H1 (cell line): Measurements from ENCODE around the gene TNIK. TPM values are rescaled to one million over a fixed set of nuclear protein-coding genes. Genes with fewer than 3 reads are reported as not detected.

Experiments
- KDM4A ChIP-seq: IDR thresholded peaks from one replicate; pipeline ENCODE4 v1.7.1; 2012; ENCODE audit warnings: low read depth, mild to moderate bottlenecking, moderate library complexity, low read length, inconsistent platforms; ENCODE audit not compliant: severe bottlenecking
- NANOG ChIP-seq: IDR thresholded peaks from 2 replicates; pipeline ENCODE4 v1.6.1; 2011; ENCODE audit warnings: low read length, low read depth, mild to moderate bottlenecking, inconsistent platforms; ENCODE audit not compliant: insufficient read depth, poor library complexity, severe bottlenecking
- POLR2A ChIP-seq, 2 experiments: IDR thresholded peaks; 1 replicate in 1 of 2; 2 replicates in 1 of 2; pipeline ENCODE4 v1.6.1; 2011; ENCODE audit warnings: low read depth in 2 of 2, low read length in 2 of 2, mild to moderate bottlenecking in 2 of 2; ENCODE audit errors: control extremely low read depth in 1 of 2
- SIRT6 ChIP-seq: IDR thresholded peaks from one replicate; pipeline ENCODE4 v1.7.1; 2012; ENCODE audit warnings: low read length, inconsistent platforms
- polyA plus RNA-seq, 7 experiments: library from polyadenylated mRNA; depleted of rRNA in 3 of 7; stranded (reverse) in 5 of 7; unstranded in 2 of 7; fragments of >200 nt in 5 of 7; fragments of 200-250 nt in 2 of 7; gene quantifications; 1 replicate in 5 of 7; 2 replicates in 1 of 7; 4 replicates in 1 of 7; pipeline versions ENCODE4 v1.2.1 to v1.2.3, GENCODE V29; 2011 to 2013; ENCODE audit warnings: missing spikeins in 2 of 7, mixed read lengths in 2 of 7
- total RNA-seq: library from RNA; stranded (reverse); fragmentation: NEBNext Ultra II Directional; extraction: Animal tissue kit (Norgen Biotek cat#: 25700); gene quantifications from 2 replicates; pipeline ENCODE4 v1.2.1, GENCODE V29; 2021

Gene TNIK
- total and polyA plus RNA-seq, 2 of the 8 experiments (the other 6 are each of a cell fraction or from before 2014, with no cell fraction given), result 7.4 to 42.0 TPM

DNA sequence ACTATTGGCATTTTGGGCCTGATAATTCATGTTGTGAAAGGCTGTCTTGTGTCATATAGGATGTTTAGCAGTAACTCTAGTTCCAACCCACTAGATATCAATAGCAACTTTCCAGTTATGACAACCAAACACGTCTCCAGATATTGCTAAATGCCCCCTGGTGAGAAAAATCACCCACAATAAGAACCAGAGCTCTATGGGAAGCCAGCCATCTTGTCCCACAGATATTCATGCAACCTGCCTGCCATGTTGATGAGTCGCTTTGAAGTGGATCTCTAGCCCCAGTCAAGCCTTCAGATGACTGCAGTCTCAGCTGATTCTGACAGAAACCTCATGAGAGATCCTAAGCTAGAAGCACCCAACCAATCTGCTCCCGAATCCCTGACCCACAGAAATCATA is 5.6 kb upstream of the TNIK start (continued):
- TF ChIP-seq KDM4A, result no peak
- TF ChIP-seq NANOG, result no peak
- TF ChIP-seq POLR2A (IDR thresholded peaks at IDR 0.05; ENCODE audit: control extremely low read depth in 1 of 2, low read depth in 2 of 2, low read length in 2 of 2), result no peak
- TF ChIP-seq SIRT6, result no peak
